Superior temporal gyrus (tissue), 1 donor: Measurements from ENCODE around the gene TUBB3.
"Not testable (repeated sequence)": the region's sequence is repeated elsewhere in the genome, so short reads cannot be mapped to it uniquely, and the experiment has no call there.

Source experiments
- DNase-seq: peaks from one replicate; pipeline ENCODE4 v3.0.0-alpha.2; 2016; ENCODE audit errors: extremely low spot score

TUBB3 gene

DNA sequence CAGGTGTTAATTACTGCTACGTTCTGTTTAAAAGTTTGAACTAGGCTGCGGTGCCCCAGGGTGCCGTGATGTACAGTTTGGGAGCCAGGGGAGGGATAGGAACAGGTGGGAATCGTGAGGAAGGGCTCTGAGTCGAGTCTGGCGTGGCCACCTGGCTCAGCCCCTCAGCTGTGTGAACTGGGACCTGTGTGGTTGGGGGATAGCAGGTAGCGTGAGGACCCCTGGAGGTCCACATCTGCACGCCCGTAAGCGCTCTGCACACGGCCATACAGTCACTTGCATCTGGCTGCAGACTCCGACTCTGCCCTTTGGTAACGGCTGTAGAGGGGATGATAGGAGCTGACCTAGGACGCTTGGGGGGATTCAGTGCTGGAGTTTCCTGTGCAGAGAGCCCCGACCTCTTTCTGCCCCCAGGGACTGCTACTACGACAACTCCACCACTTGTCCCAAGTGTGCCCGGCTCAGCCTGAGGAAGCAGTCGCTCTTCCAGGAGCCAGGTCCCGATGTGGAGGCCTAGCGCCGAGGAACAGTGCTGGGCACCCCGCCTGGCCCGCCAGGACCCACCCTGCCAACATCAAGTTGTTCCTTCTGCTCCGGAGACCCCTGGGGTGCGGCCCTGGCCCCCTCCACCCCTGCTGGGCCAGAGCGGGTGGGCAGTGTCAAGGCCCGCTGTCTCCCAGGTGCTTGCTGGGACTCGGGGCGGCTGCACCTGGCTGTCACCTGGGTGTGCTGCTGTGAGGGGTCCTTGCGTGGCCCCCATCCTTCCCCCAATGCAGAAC, 42.5 kb downstream of the TUBB3 start:
- DNase-seq, result no peak

- no peak for DNase-seq
Measured at GRCh38 chr16:89966756-89967155, 43.6 kb downstream of the TUBB3 start.

GRCh38 chr16:89967436-89967835, 44.3 kb downstream of the TUBB3 start:
- DNase-seq, result not testable (repeated sequence)

- DNase-seq, result not testable (repeated sequence)
Measured at GRCh38 chr16:89968074-89968473, 44.9 kb downstream of the TUBB3 start.

DNA sequence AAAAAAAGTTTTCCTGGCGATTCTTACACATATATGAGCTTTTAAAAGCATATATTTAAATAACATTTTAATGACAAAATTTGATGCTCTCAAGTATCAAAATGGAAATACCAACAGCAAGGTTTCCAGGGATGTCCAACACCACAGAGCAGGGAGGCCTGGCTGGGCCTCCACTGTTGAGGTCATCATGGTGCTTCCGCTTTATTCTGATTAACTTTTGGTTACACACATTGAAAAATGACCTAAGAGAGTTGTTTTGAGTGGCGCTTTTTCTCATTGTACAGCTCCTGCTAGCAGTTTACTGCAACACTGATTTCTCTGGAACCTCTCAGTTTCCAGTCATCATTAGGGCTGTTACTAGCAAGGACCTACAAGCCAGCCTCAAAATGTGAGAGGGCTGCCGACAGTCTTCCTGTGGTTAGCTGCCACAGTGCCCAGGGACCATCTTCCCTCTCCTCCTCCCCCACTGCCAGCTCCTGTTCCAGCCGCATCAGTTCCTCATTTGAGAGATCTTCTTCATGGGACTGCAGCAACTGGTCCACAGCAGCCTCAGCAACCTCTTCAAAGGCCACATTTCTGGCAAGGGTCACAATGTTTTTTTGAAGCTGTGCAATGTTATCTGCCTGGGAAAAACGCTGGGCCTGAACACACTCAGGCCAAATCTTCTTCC, 46.7 kb downstream of the TUBB3 start:
- no peak for DNase-seq

- no peak for DNase-seq
Measured at GRCh38 chr16:89971495-89972243, 48.5 kb downstream of the TUBB3 start.

GRCh38 chr16:89972244-89973234, 49.4 kb downstream of the TUBB3 start:
- DNase-seq, result peak; percentile 96

- peak; percentile 14 for DNase-seq
Measured at GRCh38 chr16:89973235-89973634, 50.1 kb downstream of the TUBB3 start.

GRCh38 chr16:89973654-89974335, 50.7 kb downstream of the TUBB3 start:
- DNase-seq, result no peak

DNA sequence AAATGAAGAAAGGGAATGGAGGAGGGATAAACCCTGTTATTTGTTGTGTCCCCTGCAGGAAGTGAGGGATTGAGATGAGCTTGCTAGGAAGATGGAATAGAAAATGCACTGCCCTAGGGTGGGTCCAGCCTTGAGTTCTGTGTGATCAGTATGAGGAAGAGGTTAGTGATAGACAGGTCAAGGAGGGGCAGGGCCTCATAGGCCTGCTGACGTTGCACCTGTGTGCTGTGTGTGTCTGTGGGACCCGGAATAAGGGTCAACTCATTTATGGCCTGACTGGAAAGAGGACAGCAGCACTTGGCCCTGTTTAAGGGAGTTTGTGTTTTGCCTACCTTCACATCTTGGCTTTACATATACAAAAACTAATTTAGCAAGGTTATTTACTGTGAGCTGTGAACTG, 51.7 kb downstream of the TUBB3 start:
- DNase-seq, result no peak

- DNase-seq, result no peak
Measured at GRCh38 chr16:89981414-89981813, 58.3 kb downstream of the TUBB3 start.

- no peak for DNase-seq
Measured at GRCh38 chr16:89982318-89982717, 59.2 kb downstream of the TUBB3 start.

GRCh38 chr16:89983536-89983935, 60.4 kb downstream of the TUBB3 start:
- DNase-seq, result no peak

- no peak for DNase-seq
Measured at GRCh38 chr16:89984216-89984615, 61.1 kb downstream of the TUBB3 start.

GRCh38 chr16:89985219-89985618, 62.1 kb downstream of the TUBB3 start:
- no peak for DNase-seq
